HepG2 (cell line): Measurements from ENCODE around the gene SMARCE1. TPM values are rescaled to one million over a fixed set of nuclear protein-coding genes. Genes with fewer than 3 reads are reported as not detected.

Experiments
- ARID4A ChIP-seq: sonication (generic); formaldehyde crosslinking; IDR thresholded peaks from 2 replicates; pipeline ENCODE4 v1.5.0; 2020; ENCODE audit warnings: mild to moderate bottlenecking, missing genetic modification reagents, borderline replicate concordance
- ATM ChIP-seq: fragments of 450-650 bp; IDR thresholded peaks from 2 replicates; pipeline ENCODE4 v1.7.1; 2017; ENCODE audit warnings: mild to moderate bottlenecking, borderline replicate concordance
- CBX1 ChIP-seq: IDR thresholded peaks from one replicate; pipeline ENCODE4 v1.6.1; 2016; ENCODE audit warnings: antibody characterized with exemption, low read depth
- CTCF ChIP-seq: sonication (generic); formaldehyde crosslinking; IDR thresholded peaks from 2 replicates; pipeline ENCODE4 v1.5.0; 2020; ENCODE audit warnings: mild to moderate bottlenecking, missing genetic modification reagents, moderate library complexity
- GFI1 ChIP-seq: sonication (generic); formaldehyde crosslinking; IDR thresholded peaks from 2 replicates; pipeline ENCODE4 v1.5.0; 2020; ENCODE audit warnings: missing genetic modification reagents, mild to moderate bottlenecking, borderline replicate concordance
- HNRNPL ChIP-seq: fragments of 200-400 bp; formaldehyde crosslinking; IDR thresholded peaks from 2 replicates; pipeline ENCODE4 v1.6.1; 2017; ENCODE audit warnings: mild to moderate bottlenecking, low read depth, low read length
- KDM6A ChIP-seq: IDR thresholded peaks from 2 replicates; pipeline ENCODE4 v1.6.1; 2016; ENCODE audit warnings: low read depth
- MXI1 ChIP-seq: IDR thresholded peaks from 3 replicates; pipeline ENCODE4 v1.6.1; 2012; ENCODE audit warnings: low read depth, low read length, inconsistent platforms, borderline replicate concordance
- RNF2 ChIP-seq: fragments of 450-650 bp; conservative IDR thresholded peaks from 2 replicates; pipeline ENCODE4 v1.6.1; 2016; ENCODE audit warnings: low read depth
- RXRB ChIP-seq: IDR thresholded peaks from 2 replicates; pipeline ENCODE4 v1.6.1; 2016; ENCODE audit warnings: borderline replicate concordance, missing genetic modification reagents, missing compliant biosample characterization
- ZFP41 ChIP-seq: sonication (generic); formaldehyde crosslinking; IDR thresholded peaks from 2 replicates; pipeline ENCODE4 v1.4.0; 2020; ENCODE audit warnings: mild to moderate bottlenecking, missing genetic modification reagents, borderline replicate concordance
- ZFY ChIP-seq: sonication (generic); formaldehyde crosslinking; IDR thresholded peaks from 2 replicates; pipeline ENCODE4 v1.4.0; 2020; ENCODE audit warnings: missing genetic modification reagents
- ZNF563 ChIP-seq: sonication (generic); formaldehyde crosslinking; IDR thresholded peaks from 2 replicates; pipeline ENCODE4 v1.8.0; 2022; ENCODE audit warnings: mild to moderate bottlenecking, moderate library complexity, missing genetic modification reagents
- polyA plus RNA-seq, 8 experiments: library from polyadenylated mRNA; depleted of rRNA in 3 of 8; stranded (reverse) in 7 of 8; unstranded in 1 of 8; fragments of >200 nt; fragmentation: Illumina TruSeq in 4 of 8; extraction: Trizol in 4 of 8; gene quantifications; 2 replicates each; pipeline versions ENCODE4 v1.2.1 to v1.2.3, GENCODE V29; 2011 to 2016; ENCODE audit warnings: low read depth in 4 of 8, missing spikeins in 1 of 8, mixed read lengths in 1 of 8; ENCODE audit not compliant: insufficient read depth in 1 of 8
- total RNA-seq, 5 experiments: library from RNA; depleted of rRNA; stranded (reverse); fragments of >200 nt; fragmentation: Illumina TruSeq; extraction: Trizol; gene quantifications; 2 replicates each; pipeline ENCODE4 v1.2.3, GENCODE V29; 2016; ENCODE audit warnings: low read depth in 1 of 5
- TF ChIP-seq, protein P1 (sequence below): sonication (generic); formaldehyde crosslinking; IDR thresholded peaks from 2 replicates; pipeline ENCODE4 v1.8.0; 2022; ENCODE audit warnings: mild to moderate bottlenecking, missing genetic modification reagents; ENCODE audit not compliant: insufficient replicate concordance
- TF ChIP-seq, protein P2 (sequence below): sonication (generic); formaldehyde crosslinking; IDR thresholded peaks from 2 replicates; pipeline ENCODE4 v1.5.0; 2020; ENCODE audit warnings: missing genetic modification reagents, mild to moderate bottlenecking, borderline replicate concordance
- TF ChIP-seq, protein P3 (sequence below): sonication (generic); formaldehyde crosslinking; IDR thresholded peaks from 2 replicates; pipeline ENCODE4 v1.4.0; 2020; ENCODE audit warnings: mild to moderate bottlenecking, missing genetic modification reagents, borderline replicate concordance

Gene SMARCE1
- total and polyA plus RNA-seq, 2 of the 13 experiments (the other 11 are each of a cell fraction or from before 2014, with no cell fraction given): 43.5 to 127 TPM

- TF ChIP-seq ARID4A (peak; percentile 22), GFI1 (CRISPR knock-in tag) (no peak), HNRNPL (no peak), CBX1 (no peak), ATM (no peak), RNF2 (no peak), CTCF (CRISPR knock-in tag) (no peak), RXRB (no peak), MXI1 (no peak), ZFP41 (CRISPR knock-in tag) (no peak), ZFY (CRISPR knock-in tag) (no peak), ZNF563 (CRISPR knock-in tag) (no peak), KDM6A (no peak)
- TF ChIP-seq, protein P1, sequence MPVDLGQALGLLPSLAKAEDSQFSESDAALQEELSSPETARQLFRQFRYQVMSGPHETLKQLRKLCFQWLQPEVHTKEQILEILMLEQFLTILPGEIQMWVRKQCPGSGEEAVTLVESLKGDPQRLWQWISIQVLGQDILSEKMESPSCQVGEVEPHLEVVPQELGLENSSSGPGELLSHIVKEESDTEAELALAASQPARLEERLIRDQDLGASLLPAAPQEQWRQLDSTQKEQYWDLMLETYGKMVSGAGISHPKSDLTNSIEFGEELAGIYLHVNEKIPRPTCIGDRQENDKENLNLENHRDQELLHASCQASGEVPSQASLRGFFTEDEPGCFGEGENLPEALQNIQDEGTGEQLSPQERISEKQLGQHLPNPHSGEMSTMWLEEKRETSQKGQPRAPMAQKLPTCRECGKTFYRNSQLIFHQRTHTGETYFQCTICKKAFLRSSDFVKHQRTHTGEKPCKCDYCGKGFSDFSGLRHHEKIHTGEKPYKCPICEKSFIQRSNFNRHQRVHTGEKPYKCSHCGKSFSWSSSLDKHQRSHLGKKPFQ (CRISPR knock-in tag): no peak
- TF ChIP-seq, protein P2, sequence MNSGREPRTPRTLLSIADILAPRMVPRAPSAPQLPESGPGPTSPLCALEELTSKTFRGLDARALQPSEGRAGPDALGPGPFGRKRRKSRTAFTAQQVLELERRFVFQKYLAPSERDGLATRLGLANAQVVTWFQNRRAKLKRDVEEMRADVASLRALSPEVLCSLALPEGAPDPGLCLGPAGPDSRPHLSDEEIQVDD (CRISPR knock-in tag): 0 out of 2 replicates have a peak, but pooled peaks have one; percentile 2
- TF ChIP-seq, protein P3, sequence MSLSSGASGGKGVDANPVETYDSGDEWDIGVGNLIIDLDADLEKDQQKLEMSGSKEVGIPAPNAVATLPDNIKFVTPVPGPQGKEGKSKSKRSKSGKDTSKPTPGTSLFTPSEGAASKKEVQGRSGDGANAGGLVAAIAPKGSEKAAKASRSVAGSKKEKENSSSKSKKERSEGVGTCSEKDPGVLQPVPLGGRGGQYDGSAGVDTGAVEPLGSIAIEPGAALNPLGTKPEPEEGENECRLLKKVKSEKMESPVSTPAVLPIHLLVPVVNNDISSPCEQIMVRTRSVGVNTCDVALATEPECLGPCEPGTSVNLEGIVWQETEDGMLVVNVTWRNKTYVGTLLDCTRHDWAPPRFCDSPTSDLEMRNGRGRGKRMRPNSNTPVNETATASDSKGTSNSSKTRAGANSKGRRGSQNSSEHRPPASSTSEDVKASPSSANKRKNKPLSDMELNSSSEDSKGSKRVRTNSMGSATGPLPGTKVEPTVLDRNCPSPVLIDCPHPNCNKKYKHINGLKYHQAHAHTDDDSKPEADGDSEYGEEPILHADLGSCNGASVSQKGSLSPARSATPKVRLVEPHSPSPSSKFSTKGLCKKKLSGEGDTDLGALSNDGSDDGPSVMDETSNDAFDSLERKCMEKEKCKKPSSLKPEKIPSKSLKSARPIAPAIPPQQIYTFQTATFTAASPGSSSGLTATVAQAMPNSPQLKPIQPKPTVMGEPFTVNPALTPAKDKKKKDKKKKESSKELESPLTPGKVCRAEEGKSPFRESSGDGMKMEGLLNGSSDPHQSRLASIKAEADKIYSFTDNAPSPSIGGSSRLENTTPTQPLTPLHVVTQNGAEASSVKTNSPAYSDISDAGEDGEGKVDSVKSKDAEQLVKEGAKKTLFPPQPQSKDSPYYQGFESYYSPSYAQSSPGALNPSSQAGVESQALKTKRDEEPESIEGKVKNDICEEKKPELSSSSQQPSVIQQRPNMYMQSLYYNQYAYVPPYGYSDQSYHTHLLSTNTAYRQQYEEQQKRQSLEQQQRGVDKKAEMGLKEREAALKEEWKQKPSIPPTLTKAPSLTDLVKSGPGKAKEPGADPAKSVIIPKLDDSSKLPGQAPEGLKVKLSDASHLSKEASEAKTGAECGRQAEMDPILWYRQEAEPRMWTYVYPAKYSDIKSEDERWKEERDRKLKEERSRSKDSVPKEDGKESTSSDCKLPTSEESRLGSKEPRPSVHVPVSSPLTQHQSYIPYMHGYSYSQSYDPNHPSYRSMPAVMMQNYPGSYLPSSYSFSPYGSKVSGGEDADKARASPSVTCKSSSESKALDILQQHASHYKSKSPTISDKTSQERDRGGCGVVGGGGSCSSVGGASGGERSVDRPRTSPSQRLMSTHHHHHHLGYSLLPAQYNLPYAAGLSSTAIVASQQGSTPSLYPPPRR (CRISPR knock-in tag): 0 out of 2 replicates have a peak, but pooled peaks have one; percentile 43
These were observed 858 bp upstream of the SMARCE1 start (continued) for GRCh38 chr17:40648384-40648968.
